Measurements from ENCODE around the gene AP3S2.
"Not testable (repeated sequence)": the region's sequence is repeated elsewhere in the genome, so short reads cannot be mapped to it uniquely, and the experiment has no call there.

AP3S2 gene

GRCh38 chr15:89783111-89783860, 110.5 kb downstream of the AP3S2 start:
- no peak for DNase-seq

- DNase-seq, result not testable (repeated sequence)
Measured at GRCh38 chr15:89782619-89782950, 111.2 kb downstream of the AP3S2 start.

DNA sequence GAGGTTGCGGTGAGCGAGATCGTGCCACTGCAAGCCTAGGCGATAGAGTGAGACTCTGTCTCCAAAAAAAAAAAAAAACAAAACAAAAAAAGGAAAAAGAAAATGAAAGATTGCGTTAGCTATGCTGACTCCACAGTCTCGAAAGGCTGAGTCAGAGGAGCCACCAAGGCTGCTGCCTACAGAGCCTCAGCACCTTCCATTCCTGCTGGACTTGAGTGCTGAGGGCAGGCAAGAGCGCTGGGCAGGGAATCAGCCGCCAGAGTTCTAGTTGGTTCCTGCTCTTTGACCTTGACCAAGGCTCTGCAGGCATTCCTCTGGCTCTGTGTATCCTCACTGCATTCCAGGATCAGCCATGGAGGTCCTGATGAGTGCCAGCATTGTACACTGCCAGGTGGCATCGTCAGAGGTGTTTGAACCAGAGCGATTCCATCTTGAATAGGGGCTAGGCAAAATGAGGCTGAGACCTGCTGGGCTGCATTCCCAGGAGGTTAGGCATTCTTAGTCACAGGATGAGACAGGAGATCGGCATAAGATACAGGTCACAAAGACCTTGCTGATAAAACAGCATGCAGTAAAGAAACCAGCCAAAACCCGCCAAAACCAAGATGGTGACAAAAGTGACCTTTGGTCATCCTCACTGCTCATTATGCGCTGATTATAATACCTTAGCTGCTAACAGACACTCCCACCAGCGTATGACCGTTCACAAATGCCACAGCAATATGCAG, 111.7 kb downstream of the AP3S2 start:
- DNase-seq, result no peak

GRCh38 chr15:89781055-89781454, 112.7 kb downstream of the AP3S2 start:
- DNase-seq, result no peak

DNA sequence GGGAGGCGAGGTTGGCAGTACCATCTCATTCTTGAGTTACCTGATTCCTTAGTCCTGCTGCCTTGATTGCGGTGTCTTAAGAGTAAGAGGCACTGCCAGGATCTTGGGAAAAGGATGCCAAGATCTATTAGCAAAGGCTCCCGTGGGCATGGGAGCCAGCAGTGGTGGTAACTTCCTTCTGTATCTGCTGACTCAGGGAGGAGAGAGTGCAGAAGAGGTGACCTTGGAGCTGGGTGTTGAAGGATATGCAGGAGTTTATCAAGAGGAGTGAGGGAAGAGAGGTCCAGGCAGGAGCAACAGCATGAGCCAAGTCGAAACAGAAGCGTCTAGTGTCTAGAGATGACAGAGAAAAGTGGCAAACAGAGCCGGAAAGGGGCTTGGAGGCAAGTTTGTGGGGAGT, 113.2 kb downstream of the AP3S2 start:
- no peak for DNase-seq

All from hypothalamus (tissue), 51 donors.